H9 (cell line): Measurements from ENCODE around the gene UCP2. TPM values are rescaled to one million over a fixed set of nuclear protein-coding genes. Genes with fewer than 3 reads are reported as not detected.

ENCODE experiments used
- DNase-seq: peaks from one replicate; pipeline ENCODE4 v3.0.0-alpha.2; 2017
- H2AFZ ChIP-seq: one replicate; pipeline ENCODE4 v1.6.1; 2013; ENCODE audit warnings: mild to moderate bottlenecking, low read length, control low read depth, moderate library complexity
- H2AK5ac ChIP-seq: 2 replicates; pipeline ENCODE4 v1.6.1; 2013; ENCODE audit warnings: low read length, control low read depth, mixed read lengths; ENCODE audit not compliant: insufficient read length
- H2BK120ac ChIP-seq: one replicate; pipeline ENCODE4 v1.6.1; 2013; ENCODE audit warnings: low read depth, mild to moderate bottlenecking, low read length, control low read depth, inconsistent platforms; ENCODE audit not compliant: poor library complexity, severe bottlenecking
- H2BK12ac ChIP-seq: 2 replicates; pipeline ENCODE4 v1.6.1; 2013; ENCODE audit warnings: low read length, control low read depth, mixed read lengths, low read depth; ENCODE audit not compliant: insufficient read length
- H2BK15ac ChIP-seq: 2 replicates; pipeline ENCODE4 v1.6.1; 2013; ENCODE audit warnings: low read depth, low read length, control low read depth
- H2BK20ac ChIP-seq: one replicate; pipeline ENCODE4 v1.6.1; 2013; ENCODE audit warnings: low read depth, mild to moderate bottlenecking, low read length, control low read depth, inconsistent platforms; ENCODE audit not compliant: poor library complexity, severe bottlenecking
- H2BK5ac ChIP-seq: 2 replicates; pipeline ENCODE4 v1.6.1; 2013; ENCODE audit warnings: low read length, control low read depth, mixed read lengths; ENCODE audit not compliant: insufficient read length
- H3K14ac ChIP-seq: 2 replicates; pipeline ENCODE4 v1.6.1; 2013; ENCODE audit warnings: low read length, control low read depth; ENCODE audit not compliant: insufficient read depth
- H3K18ac ChIP-seq: 2 replicates; pipeline ENCODE4 v1.6.1; 2013; ENCODE audit warnings: low read depth, mild to moderate bottlenecking, mixed read lengths, low read length, control low read depth; ENCODE audit not compliant: insufficient read length
- H3K23ac ChIP-seq: 2 replicates; pipeline ENCODE4 v1.6.1; 2013; ENCODE audit warnings: low read length, control low read depth, mixed read lengths, low read depth; ENCODE audit not compliant: insufficient read length
- H3K23me2 ChIP-seq: 2 replicates; pipeline ENCODE4 v1.6.1; 2013; ENCODE audit warnings: low read depth, mild to moderate bottlenecking, mixed read lengths, low read length, control low read depth; ENCODE audit not compliant: insufficient read length, poor library complexity, severe bottlenecking
- H3K27ac ChIP-seq: 2 replicates; pipeline ENCODE4 v1.5.1; 2013; ENCODE audit warnings: low read length, control low read depth, mixed read lengths, low read depth; ENCODE audit not compliant: insufficient read length
- H3K27me3 ChIP-seq: 2 replicates; pipeline ENCODE4 v1.6.1; 2013; ENCODE audit warnings: low read length, control low read depth, inconsistent platforms; ENCODE audit not compliant: insufficient read depth
- H3K4ac ChIP-seq: 2 replicates; pipeline ENCODE4 v1.6.1; 2013; ENCODE audit warnings: low read depth, mild to moderate bottlenecking, control low read depth, inconsistent platforms, low read length, moderate library complexity
- H3K4me1 ChIP-seq: 2 replicates; pipeline ENCODE4 v1.6.1; 2013; ENCODE audit warnings: low read length, control low read depth, inconsistent platforms; ENCODE audit not compliant: insufficient read depth
- H3K4me2 ChIP-seq: 2 replicates; pipeline ENCODE4 v1.6.1; 2013; ENCODE audit warnings: low read length, control low read depth, mixed read lengths; ENCODE audit not compliant: insufficient read length, insufficient read depth
- H3K56ac ChIP-seq: 2 replicates; pipeline ENCODE4 v1.6.1; 2013; ENCODE audit warnings: low read depth, mild to moderate bottlenecking, mixed read lengths, low read length, control low read depth; ENCODE audit not compliant: insufficient read length
- H3K79me1 ChIP-seq: 2 replicates; pipeline ENCODE4 v1.6.1; 2013; ENCODE audit warnings: low read depth, mild to moderate bottlenecking, moderate library complexity, low read length, control low read depth, inconsistent platforms; ENCODE audit not compliant: insufficient read depth, poor library complexity, severe bottlenecking
- H3K79me2 ChIP-seq: 2 replicates; pipeline ENCODE4 v1.6.1; 2013; ENCODE audit warnings: low read length, control low read depth, inconsistent platforms; ENCODE audit not compliant: insufficient read depth
- H3K9ac ChIP-seq: 2 replicates; pipeline ENCODE4 v1.6.1; 2013; ENCODE audit warnings: low read length, control low read depth, mixed read lengths; ENCODE audit not compliant: insufficient read length; ENCODE audit errors: extremely low read depth
- H3K9me3 ChIP-seq: one replicate; pipeline ENCODE4 v1.6.1; 2013; ENCODE audit warnings: low read depth, low read length, inconsistent platforms; ENCODE audit not compliant: control insufficient read depth
- H3T11ph ChIP-seq: one replicate; pipeline ENCODE4 v1.6.1; 2013; ENCODE audit warnings: mild to moderate bottlenecking, low read length, control low read depth, inconsistent platforms
- H4K20me1 ChIP-seq: one replicate; pipeline ENCODE4 v1.6.1; 2013; ENCODE audit not compliant: control insufficient read depth, insufficient read length, insufficient read depth
- H4K5ac ChIP-seq: 2 replicates; pipeline ENCODE4 v1.6.1; 2013; ENCODE audit warnings: low read depth, mild to moderate bottlenecking, mixed read lengths, low read length, control low read depth; ENCODE audit not compliant: insufficient read length
- H4K8ac ChIP-seq: replicated peaks from 2 replicates; pipeline ENCODE4 v1.6.1; 2013; ENCODE audit warnings: low read length, control low read depth, mixed read lengths, low read depth; ENCODE audit not compliant: insufficient read length
- H4K91ac ChIP-seq: 2 replicates; pipeline ENCODE4 v1.6.1; 2013; ENCODE audit warnings: low read depth, mild to moderate bottlenecking, moderate library complexity, mixed read lengths, low read length, control low read depth; ENCODE audit not compliant: insufficient read length
- H3K27ac Mint-ChIP-seq, 3 experiments: 2 replicates in 2 of 3; 3 replicates in 1 of 3; pipeline ENCODE4 v1.8.0; 2020 to 2021; ENCODE audit warnings: mixed read lengths in 3 of 3, mild to moderate bottlenecking in 1 of 3, moderate library complexity in 1 of 3
- H3K27me3 Mint-ChIP-seq: 2 replicates; pipeline ENCODE4 v1.8.0; 2021; ENCODE audit warnings: low read depth, mild to moderate bottlenecking, moderate library complexity, mixed read lengths
- H3K36me3 Mint-ChIP-seq, 3 experiments: 2 replicates in 2 of 3; 3 replicates in 1 of 3; pipeline ENCODE4 v1.8.0; 2020 to 2021; ENCODE audit warnings: low read depth in 3 of 3, mixed read lengths in 3 of 3; ENCODE audit not compliant: insufficient read depth in 1 of 3
- H3K4me1 Mint-ChIP-seq, 2 experiments: 2 replicates each; pipeline ENCODE4 v1.8.0; 2020; ENCODE audit warnings: mixed read lengths in 2 of 2
- H3K4me3 Mint-ChIP-seq, 2 experiments: 2 replicates in 1 of 2; 3 replicates in 1 of 2; pipeline ENCODE4 v1.8.0; 2020 to 2021; ENCODE audit warnings: mild to moderate bottlenecking in 2 of 2, mixed read lengths in 2 of 2, moderate library complexity in 1 of 2
- H3K9me3 Mint-ChIP-seq, 2 experiments: 2 replicates in 1 of 2; 3 replicates in 1 of 2; pipeline ENCODE4 v1.8.0; 2020; ENCODE audit warnings: mild to moderate bottlenecking in 2 of 2, mixed read lengths in 2 of 2, moderate library complexity in 1 of 2
- CTCF ChIP-seq: fragments of 200-600 bp; sonication (generic); conservative IDR thresholded peaks from 3 replicates; pipeline ENCODE4 v1.8.0; 2021; ENCODE audit warnings: antibody characterized with exemption, mild to moderate bottlenecking
- WGBS: extraction: QIAGEN DNeasy Blood & Tissue Kit; methylation state at CpG from one replicate; pipeline ENCODE4 v1.1.7; 2013; ENCODE audit warnings: missing lambda C conversion rate, low lambda C conversion rate, mixed read lengths; ENCODE audit not compliant: insufficient read length; ENCODE audit errors: extremely low coverage; 5-methylcytosine and 5-hydroxymethylcytosine counted together
- total RNA-seq: library from RNA; stranded (reverse); gene quantifications from 2 replicates; pipeline ENCODE4 v1.2.1, GENCODE V29; 2021

Gene UCP2
- total RNA-seq, 1 experiment from 2014 or later = 62.1 TPM

DNA sequence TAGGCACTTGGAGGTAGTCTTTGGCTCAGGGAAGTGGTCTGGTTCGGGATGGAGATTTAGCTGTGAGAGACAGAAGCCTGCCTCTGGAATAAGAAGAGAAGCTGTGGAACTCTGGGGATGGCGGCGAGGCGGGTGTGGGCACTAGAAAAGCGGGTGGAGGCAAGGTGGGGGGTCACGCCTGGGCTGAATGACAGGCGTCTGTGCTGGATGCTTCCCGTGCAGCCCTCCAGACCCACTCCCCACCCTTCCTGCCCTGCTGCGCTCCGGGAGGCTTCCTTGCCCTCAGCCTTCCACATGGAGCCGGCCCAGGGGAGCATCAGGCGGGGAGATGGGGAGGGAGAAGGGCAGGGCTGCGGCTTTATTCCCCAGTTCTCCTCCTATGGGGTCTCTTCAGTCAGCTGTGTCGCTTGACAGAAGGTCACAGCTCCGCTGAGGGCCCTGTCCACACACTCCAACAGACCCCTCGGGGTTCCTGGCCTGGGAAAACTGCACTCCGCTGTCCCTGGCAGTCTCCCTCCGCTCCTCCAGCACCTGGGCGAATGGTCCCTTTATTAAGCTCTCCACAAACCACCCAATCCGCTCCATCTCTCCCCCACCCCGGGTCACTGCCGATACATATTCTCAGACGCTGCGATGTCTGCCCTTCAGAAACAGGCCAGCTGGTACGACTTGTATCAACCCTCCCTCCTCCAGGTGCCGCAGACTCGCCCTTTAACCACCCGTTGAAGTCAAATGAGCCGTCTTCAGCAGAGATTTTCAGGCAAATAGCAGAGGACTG is 25.6 kb downstream of the UCP2 start:
- no CpG with 5 or more reads among the region's 29 CpGs for WGBS
- Histone ChIP-seq H3K4me1 (no peaks in the 10 kb centered on the region), H3K4ac (no peak overlapping the region), H3K23ac (no peak overlapping the region), H3K56ac (no peak overlapping the region), H3K9me3 (no peaks in the 10 kb centered on the region), H3K27ac (no peak overlapping the region), H4K91ac (no peak overlapping the region), H2BK120ac (no peak overlapping the region), H3K4me2 (no peak overlapping the region), H3K9ac (no peak overlapping the region), H3K79me2 (no peaks in the 10 kb centered on the region), H3K18ac (no peak overlapping the region), H2BK12ac (no peak overlapping the region), H3K14ac (no peak overlapping the region), H4K20me1 (no peaks in the 10 kb centered on the region), H4K5ac (no peak overlapping the region), H3K79me1 (no peaks in the 10 kb centered on the region), H2AK5ac (no peak overlapping the region), H2BK20ac (no peak overlapping the region), H2BK5ac (no peak overlapping the region), H3K23me2 (no peaks in the 10 kb centered on the region), H2BK15ac (no peak overlapping the region), H4K8ac (no peak overlapping the region), H3K27me3 (no peaks in the 10 kb centered on the region), H3T11ph (no peak overlapping the region), H2AFZ (no peak overlapping the region)
- no peak for DNase-seq
- peaks cover 4% of the 10 kb centered on the region; the same call in 1 of the 2 replicates for H3K27me3 Mint-ChIP-seq
- peaks cover 0 to 2% of the 10 kb centered on the region in 2 experiments; a peak in 1 of 5 replicates for H3K9me3 Mint-ChIP-seq
- no peaks in the 10 kb centered on the region for H3K4me1 Mint-ChIP-seq
- no peak for TF ChIP-seq CTCF
- H3K36me3 Mint-ChIP-seq = no peaks in the 10 kb centered on the region
- H3K4me3 Mint-ChIP-seq = no peak overlapping the region
- no peak overlapping the region for H3K27ac Mint-ChIP-seq
